ENCODE data around the gene COQ8B. TPM values are rescaled to one million over a fixed set of nuclear protein-coding genes. Genes with fewer than 3 reads are reported as not detected.

The COQ8B gene
- total RNA-seq, 2 donors from 2014 or later: 26.5 to 48.5 TPM

DNA sequence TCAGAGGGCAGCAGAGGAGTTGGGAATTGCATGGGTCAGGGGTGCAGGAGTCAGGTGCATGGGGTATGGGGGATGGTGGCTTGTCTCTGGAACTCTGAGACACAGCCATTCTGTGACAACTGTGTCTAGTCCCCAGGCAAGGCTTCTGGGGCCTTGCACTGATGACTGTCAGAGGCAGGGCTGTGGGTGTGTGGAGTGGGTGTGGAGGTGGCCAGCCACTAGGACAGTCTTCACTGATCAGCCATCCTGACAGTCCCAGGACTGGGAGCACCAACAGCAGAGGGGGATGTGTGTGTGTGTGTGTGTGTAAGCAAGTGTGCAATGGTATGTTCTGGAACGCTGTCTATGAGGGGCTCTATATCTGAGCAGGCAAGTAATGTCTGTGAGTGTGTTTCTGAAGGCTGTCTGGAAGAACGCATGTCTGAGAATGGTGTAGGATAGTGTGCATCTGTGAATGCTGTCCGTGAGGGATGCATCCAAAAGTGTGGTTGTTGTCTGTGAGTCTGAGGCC lies 31.6 kb downstream of the COQ8B start:
- Histone ChIP-seq H3K9ac (ENCODE audit: low read depth in 2 of 2, low read length in 2 of 2) (no peak overlapping the region), H3K27ac (no peak overlapping the region), H3K9me3 (no peaks in the 10 kb centered on the region), H3K27me3 (no peaks in the 10 kb centered on the region), H3K4me1 (no peaks in the 10 kb centered on the region), H3K36me3 (no peaks in the 10 kb centered on the region), H3K4me3 (no peak overlapping the region)
- DNase-seq: no peak
- TF ChIP-seq, protein P1, sequence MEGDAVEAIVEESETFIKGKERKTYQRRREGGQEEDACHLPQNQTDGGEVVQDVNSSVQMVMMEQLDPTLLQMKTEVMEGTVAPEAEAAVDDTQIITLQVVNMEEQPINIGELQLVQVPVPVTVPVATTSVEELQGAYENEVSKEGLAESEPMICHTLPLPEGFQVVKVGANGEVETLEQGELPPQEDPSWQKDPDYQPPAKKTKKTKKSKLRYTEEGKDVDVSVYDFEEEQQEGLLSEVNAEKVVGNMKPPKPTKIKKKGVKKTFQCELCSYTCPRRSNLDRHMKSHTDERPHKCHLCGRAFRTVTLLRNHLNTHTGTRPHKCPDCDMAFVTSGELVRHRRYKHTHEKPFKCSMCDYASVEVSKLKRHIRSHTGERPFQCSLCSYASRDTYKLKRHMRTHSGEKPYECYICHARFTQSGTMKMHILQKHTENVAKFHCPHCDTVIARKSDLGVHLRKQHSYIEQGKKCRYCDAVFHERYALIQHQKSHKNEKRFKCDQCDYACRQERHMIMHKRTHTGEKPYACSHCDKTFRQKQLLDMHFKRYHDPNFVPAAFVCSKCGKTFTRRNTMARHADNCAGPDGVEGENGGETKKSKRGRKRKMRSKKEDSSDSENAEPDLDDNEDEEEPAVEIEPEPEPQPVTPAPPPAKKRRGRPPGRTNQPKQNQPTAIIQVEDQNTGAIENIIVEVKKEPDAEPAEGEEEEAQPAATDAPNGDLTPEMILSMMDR (IDR thresholded peaks at IDR 0.05): no peak
- intact Hi-C loops (cut with DNase I): no loop called here

DNA sequence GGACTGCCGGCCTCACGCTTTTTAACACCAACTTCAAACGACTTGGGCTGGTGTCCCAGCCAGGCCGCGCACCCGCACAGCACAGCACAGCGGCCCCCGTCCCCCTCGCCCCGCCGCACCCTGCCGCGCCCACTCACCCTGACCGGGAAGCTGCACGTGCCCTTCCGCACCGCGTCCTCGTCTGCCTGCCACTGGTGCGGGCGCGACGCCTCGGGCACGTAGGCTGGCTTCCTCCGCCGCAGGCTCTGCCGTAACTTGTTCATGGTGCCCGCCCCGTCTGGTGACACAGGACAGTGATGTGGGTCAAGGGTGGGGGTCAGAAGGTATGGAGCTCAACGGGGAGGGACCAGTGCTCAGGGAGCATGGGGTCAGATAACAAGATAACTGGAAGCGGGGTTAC lies 32.4 kb downstream of the COQ8B start:
- no peak overlapping the region for H3K4me3 ChIP-seq
- H3K27me3 ChIP-seq: no peaks in the 10 kb centered on the region
- no peaks in the 10 kb centered on the region for H3K36me3 ChIP-seq
- H3K9ac ChIP-seq (ENCODE audit: low read depth in 2 of 2, low read length in 2 of 2): no peak overlapping the region
- intact Hi-C loops (cut with DNase I): no loop called here
- H3K4me1 ChIP-seq: no peaks in the 10 kb centered on the region
- no peak for DNase-seq
- H3K9me3 ChIP-seq: no peaks in the 10 kb centered on the region
- no peak overlapping the region for H3K27ac ChIP-seq
- TF ChIP-seq, protein P1 (IDR thresholded peaks at IDR 0.05): no peak

DNA sequence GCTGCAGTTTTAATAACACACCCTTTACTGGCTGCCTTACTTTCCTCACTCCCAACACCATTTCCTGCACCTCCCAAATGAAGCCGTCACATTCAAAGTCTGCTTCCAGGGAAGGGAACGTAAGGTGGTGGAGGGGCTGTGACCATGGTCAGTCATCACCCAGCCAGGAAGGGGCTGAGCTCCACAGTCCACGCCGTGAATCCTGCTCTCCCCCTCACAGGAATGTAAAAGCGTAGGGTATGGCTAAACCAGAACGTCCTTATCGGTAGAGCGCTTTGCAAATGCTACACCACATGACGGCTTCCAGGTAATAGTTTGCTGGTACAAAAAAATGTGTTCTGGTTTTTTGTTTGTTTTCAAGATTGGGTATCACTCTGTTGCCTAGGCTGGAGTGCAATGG lies 33.2 kb downstream of the COQ8B start:
- no peaks in the 10 kb centered on the region for H3K27me3 ChIP-seq
- H3K9me3 ChIP-seq: no peaks in the 10 kb centered on the region
- H3K36me3 ChIP-seq: no peaks in the 10 kb centered on the region
- no peak overlapping the region for H3K4me3 ChIP-seq
- intact Hi-C loops (cut with DNase I): no loop called here
- no peak overlapping the region for H3K9ac ChIP-seq (ENCODE audit: low read depth in 2 of 2, low read length in 2 of 2)
- no peak overlapping the region for H3K27ac ChIP-seq
- no peaks in the 10 kb centered on the region for H3K4me1 ChIP-seq
- DNase-seq: no peak
- TF ChIP-seq, protein P1 (IDR thresholded peaks at IDR 0.05): no peak

DNA sequence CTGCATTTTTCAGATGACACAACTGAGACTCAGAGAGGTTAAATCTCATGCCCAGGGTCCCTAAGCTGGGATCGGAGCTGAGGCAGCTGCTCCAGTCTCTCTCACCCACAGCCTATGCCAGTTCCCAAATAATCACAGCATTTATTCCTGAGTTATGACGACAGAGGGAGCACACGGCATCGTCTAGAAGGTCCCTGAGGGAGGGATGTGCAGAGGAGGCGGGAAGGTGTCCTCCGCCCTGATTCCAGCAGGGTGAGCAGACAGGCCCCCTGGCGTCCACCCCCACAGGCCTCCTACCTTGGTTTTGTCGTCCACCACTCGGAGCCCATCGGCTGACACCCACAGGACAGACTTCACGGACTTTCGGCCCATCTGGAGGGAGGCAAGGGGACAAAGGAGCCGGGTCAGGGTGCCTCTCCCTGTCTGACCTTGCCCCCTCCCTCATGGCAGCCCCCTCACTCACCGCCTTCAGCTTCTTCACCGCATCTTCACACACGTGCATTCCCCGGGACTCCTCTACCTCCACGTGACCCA lies 34.2 kb downstream of the COQ8B start:
- H3K9ac ChIP-seq (ENCODE audit: low read depth in 2 of 2, low read length in 2 of 2): no peak overlapping the region
- no peaks in the 10 kb centered on the region for H3K4me1 ChIP-seq
- TF ChIP-seq, protein P1 (IDR thresholded peaks at IDR 0.05): no peak
- DNase-seq: no peak
- H3K27ac ChIP-seq: no peak overlapping the region
- H3K27me3 ChIP-seq: no peaks in the 10 kb centered on the region
- no peaks in the 10 kb centered on the region for H3K9me3 ChIP-seq
- H3K4me3 ChIP-seq: no peak overlapping the region
- H3K36me3 ChIP-seq: no peaks in the 10 kb centered on the region
- intact Hi-C loops (cut with DNase I): no loop called here

DNA sequence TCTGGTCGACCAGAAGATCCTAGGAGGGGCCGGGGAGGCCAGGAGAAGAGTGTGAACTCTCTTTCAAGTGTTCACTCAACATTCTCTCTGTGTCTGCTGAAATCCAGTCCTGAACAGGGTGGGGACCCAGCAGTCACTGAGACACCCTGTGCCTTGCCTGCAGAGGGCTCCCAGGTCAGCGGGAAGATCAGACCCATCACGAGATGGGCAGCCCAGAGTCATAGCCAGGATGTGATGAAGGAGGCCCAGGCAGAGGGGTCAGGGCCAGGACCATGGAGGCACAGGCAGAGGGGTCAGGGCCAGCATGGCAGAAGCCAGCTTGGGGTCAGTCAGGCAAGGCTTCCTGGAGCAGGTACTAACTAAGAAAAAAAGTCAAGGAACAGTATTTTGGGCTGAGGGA lies 35.6 kb downstream of the COQ8B start:
- Histone ChIP-seq H3K4me3 (no peak overlapping the region), H3K27me3 (no peaks in the 10 kb centered on the region), H3K9ac (ENCODE audit: low read depth in 2 of 2, low read length in 2 of 2) (no peak overlapping the region), H3K4me1 (no peaks in the 10 kb centered on the region), H3K9me3 (no peaks in the 10 kb centered on the region), H3K36me3 (no peaks in the 10 kb centered on the region), H3K27ac (no peak overlapping the region)
- no peak for DNase-seq
- TF ChIP-seq, protein P1 (IDR thresholded peaks at IDR 0.05): no peak
- intact Hi-C loops (cut with DNase I): no loop called here
